Vagina (tissue), 2 donors: Measurements from ENCODE around the gene POLR2E.

ENCODE experiments used
- CTCF ChIP-seq, 3 experiments: fragments of 450-650 bp in 2 of 3; fragments of 200-600 bp in 1 of 3; sonication (generic) in 1 of 3; IDR thresholded peaks; one replicate each; pipeline ENCODE4 v1.5.1; 2017 to 2019; ENCODE audit warnings: antibody characterized with exemption in 3 of 3, mild to moderate bottlenecking in 2 of 3, moderate library complexity in 2 of 3
- POLR2A ChIP-seq, 2 donors: fragments of 450-650 bp; IDR thresholded peaks; one replicate each; pipeline ENCODE4 v1.6.1; 2017; ENCODE audit warnings: antibody characterized with exemption in 2 of 2, mild to moderate bottlenecking in 2 of 2, moderate library complexity in 2 of 2

GRCh38 chr19:1140272-1141027, 45.3 kb upstream of the POLR2E start:
- TF ChIP-seq CTCF (IDR thresholded peaks at IDR 0.05) (no peak), POLR2A (IDR thresholded peaks at IDR 0.05) (no peak)
